ENCODE results near the gene GRID1. TPM values are rescaled to one million over a fixed set of nuclear protein-coding genes. Genes with fewer than 3 reads are reported as not detected.

GRID1 gene
- total and polyA plus RNA-seq, 9 of the 15 experiments (the other 6 are each of a cell fraction or from before 2014, with no cell fraction given) = 0.01 to 7.2 (median 1.2) TPM

DNA sequence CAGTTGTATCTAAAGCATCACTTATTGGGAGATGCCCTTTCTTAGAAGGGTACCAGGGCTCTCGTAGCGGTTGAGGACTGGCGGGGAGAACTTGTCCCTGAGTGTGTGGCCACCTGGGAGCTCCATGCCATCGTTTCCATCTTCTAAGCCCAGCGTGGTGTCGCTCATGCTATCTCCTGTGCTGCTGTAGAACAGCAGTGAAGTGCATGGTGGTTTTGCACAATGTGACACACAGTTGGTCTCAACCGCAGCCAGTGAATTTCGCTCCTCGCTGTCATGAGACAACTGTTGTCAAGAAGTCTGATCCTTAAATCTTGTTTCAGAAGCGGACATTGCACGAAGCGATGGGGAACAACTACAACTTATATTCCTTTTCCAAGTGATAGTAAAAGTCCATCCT, 283.4 kb downstream of the GRID1 start (continued):
- TF ChIP-seq, protein P1, sequence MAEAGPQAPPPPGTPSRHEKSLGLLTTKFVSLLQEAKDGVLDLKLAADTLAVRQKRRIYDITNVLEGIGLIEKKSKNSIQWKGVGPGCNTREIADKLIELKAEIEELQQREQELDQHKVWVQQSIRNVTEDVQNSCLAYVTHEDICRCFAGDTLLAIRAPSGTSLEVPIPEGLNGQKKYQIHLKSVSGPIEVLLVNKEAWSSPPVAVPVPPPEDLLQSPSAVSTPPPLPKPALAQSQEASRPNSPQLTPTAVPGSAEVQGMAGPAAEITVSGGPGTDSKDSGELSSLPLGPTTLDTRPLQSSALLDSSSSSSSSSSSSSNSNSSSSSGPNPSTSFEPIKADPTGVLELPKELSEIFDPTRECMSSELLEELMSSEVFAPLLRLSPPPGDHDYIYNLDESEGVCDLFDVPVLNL (CRISPR knock-in tag; IDR thresholded peaks at IDR 0.05; ENCODE audit: low read depth) = no peak
- TF ChIP-seq, protein P2, sequence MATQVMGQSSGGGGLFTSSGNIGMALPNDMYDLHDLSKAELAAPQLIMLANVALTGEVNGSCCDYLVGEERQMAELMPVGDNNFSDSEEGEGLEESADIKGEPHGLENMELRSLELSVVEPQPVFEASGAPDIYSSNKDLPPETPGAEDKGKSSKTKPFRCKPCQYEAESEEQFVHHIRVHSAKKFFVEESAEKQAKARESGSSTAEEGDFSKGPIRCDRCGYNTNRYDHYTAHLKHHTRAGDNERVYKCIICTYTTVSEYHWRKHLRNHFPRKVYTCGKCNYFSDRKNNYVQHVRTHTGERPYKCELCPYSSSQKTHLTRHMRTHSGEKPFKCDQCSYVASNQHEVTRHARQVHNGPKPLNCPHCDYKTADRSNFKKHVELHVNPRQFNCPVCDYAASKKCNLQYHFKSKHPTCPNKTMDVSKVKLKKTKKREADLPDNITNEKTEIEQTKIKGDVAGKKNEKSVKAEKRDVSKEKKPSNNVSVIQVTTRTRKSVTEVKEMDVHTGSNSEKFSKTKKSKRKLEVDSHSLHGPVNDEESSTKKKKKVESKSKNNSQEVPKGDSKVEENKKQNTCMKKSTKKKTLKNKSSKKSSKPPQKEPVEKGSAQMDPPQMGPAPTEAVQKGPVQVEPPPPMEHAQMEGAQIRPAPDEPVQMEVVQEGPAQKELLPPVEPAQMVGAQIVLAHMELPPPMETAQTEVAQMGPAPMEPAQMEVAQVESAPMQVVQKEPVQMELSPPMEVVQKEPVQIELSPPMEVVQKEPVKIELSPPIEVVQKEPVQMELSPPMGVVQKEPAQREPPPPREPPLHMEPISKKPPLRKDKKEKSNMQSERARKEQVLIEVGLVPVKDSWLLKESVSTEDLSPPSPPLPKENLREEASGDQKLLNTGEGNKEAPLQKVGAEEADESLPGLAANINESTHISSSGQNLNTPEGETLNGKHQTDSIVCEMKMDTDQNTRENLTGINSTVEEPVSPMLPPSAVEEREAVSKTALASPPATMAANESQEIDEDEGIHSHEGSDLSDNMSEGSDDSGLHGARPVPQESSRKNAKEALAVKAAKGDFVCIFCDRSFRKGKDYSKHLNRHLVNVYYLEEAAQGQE (IDR thresholded peaks at IDR 0.05; ENCODE audit: borderline replicate concordance) = no peak
- TF ChIP-seq, protein P2 (CRISPR knock-in tag; IDR thresholded peaks at IDR 0.05; ENCODE audit: low read depth) = no peak
